ENCODE measurements around the gene NCDN. TPM values are rescaled to one million over a fixed set of nuclear protein-coding genes. Genes with fewer than 3 reads are reported as not detected.

The NCDN gene
- total and polyA plus RNA-seq, 2 donors (not counting 1 experiment from before 2014, with no cell fraction given): 18.1 to 33.2 TPM

- Histone ChIP-seq H3K27me3 (ENCODE audit: control insufficient read depth, insufficient read depth, low read length) (no peaks in the 10 kb centered on the region), H3K27ac (ENCODE audit: insufficient read depth, low read length) (no peak overlapping the region), H3K9ac (ENCODE audit: insufficient read depth, low read length) (no peak overlapping the region), H3K4me3 (replicated peaks in 1 of 4; ENCODE audit: control extremely low read depth in 1 of 4, insufficient read depth in 1 of 4, low read depth in 3 of 4, low read length in 4 of 4) (peak overlapping the region in 1 of 4 experiments; percentile 97), H3K36me3 (ENCODE audit: control insufficient read depth, insufficient read depth, low read length) (peaks cover 23% of the 10 kb centered on the region), H4K20me1 (ENCODE audit: control insufficient read depth, extremely low read depth, insufficient read depth, low read length) (no peaks in the 10 kb centered on the region), H2AFZ (ENCODE audit: low read length) (no peak overlapping the region), H3K4me2 (ENCODE audit: extremely low read depth, insufficient read depth, low read length) (no peak overlapping the region), H3K4me1 (ENCODE audit: control insufficient read depth, extremely low read depth, insufficient read depth, low read length) (peaks cover 7% of the 10 kb centered on the region), H3K79me2 (ENCODE audit: control insufficient read depth, insufficient read depth, low read length) (peaks cover 15% of the 10 kb centered on the region), H3K9me3 (ENCODE audit: control insufficient read depth, insufficient read depth, low read depth, low read length) (no peaks in the 10 kb centered on the region)
- DNase-seq (ENCODE audit: low read depth in 2 of 2): no peak
- TF ChIP-seq EZH2 (IDR thresholded peaks at IDR 0.05; ENCODE audit: low read length, missing control alignments) (no peak), CTCF (conservative IDR thresholded peaks at IDR 0.05 in 1 of 2, IDR thresholded peaks at IDR 0.05 in 1 of 2; ENCODE audit: low read depth in 1 of 2, low read length in 2 of 2) (no peak)
Measured at GRCh38 chr1:35560256-35561225, 2.9 kb downstream of the NCDN start.

GRCh38 chr1:35561297-35561971, 3.8 kb downstream of the NCDN start:
- peaks cover 27% of the 10 kb centered on the region for H3K36me3 ChIP-seq (ENCODE audit: control insufficient read depth, insufficient read depth, low read length)
- TF ChIP-seq CTCF (conservative IDR thresholded peaks at IDR 0.05 in 1 of 2, IDR thresholded peaks at IDR 0.05 in 1 of 2; ENCODE audit: low read depth in 1 of 2, low read length in 2 of 2): no peak
- no peak for TF ChIP-seq EZH2 (IDR thresholded peaks at IDR 0.05; ENCODE audit: low read length, missing control alignments)
- peaks cover 7% of the 10 kb centered on the region for H3K4me1 ChIP-seq (ENCODE audit: control insufficient read depth, extremely low read depth, insufficient read depth, low read length)
- H3K27ac ChIP-seq (ENCODE audit: insufficient read depth, low read length): no peak overlapping the region
- no peaks in the 10 kb centered on the region for H3K9me3 ChIP-seq (ENCODE audit: control insufficient read depth, insufficient read depth, low read depth, low read length)
- no peak for DNase-seq (ENCODE audit: low read depth in 2 of 2)
- H3K4me2 ChIP-seq (ENCODE audit: extremely low read depth, insufficient read depth, low read length): no peak overlapping the region
- no peak overlapping the region for H3K9ac ChIP-seq (ENCODE audit: insufficient read depth, low read length)
- no peak overlapping the region for H2AFZ ChIP-seq (ENCODE audit: low read length)
- H3K79me2 ChIP-seq (ENCODE audit: control insufficient read depth, insufficient read depth, low read length): peaks cover 10% of the 10 kb centered on the region
- no peaks in the 10 kb centered on the region for H4K20me1 ChIP-seq (ENCODE audit: control insufficient read depth, extremely low read depth, insufficient read depth, low read length)
- peak overlapping the region in 1 of 4 experiments; percentile 32 for H3K4me3 ChIP-seq (replicated peaks in 1 of 4; ENCODE audit: control extremely low read depth in 1 of 4, insufficient read depth in 1 of 4, low read depth in 3 of 4, low read length in 4 of 4)
- no peaks in the 10 kb centered on the region for H3K27me3 ChIP-seq (ENCODE audit: control insufficient read depth, insufficient read depth, low read length)

GRCh38 chr1:35561972-35562680, 4.5 kb downstream of the NCDN start:
- Histone ChIP-seq H3K4me3 (replicated peaks in 1 of 4; ENCODE audit: control extremely low read depth in 1 of 4, insufficient read depth in 1 of 4, low read depth in 3 of 4, low read length in 4 of 4) (peak overlapping the region in 1 of 4 experiments; percentile 10), H3K27me3 (ENCODE audit: control insufficient read depth, insufficient read depth, low read length) (no peaks in the 10 kb centered on the region), H3K4me2 (ENCODE audit: extremely low read depth, insufficient read depth, low read length) (no peak overlapping the region), H4K20me1 (ENCODE audit: control insufficient read depth, extremely low read depth, insufficient read depth, low read length) (no peaks in the 10 kb centered on the region), H3K9me3 (ENCODE audit: control insufficient read depth, insufficient read depth, low read depth, low read length) (no peaks in the 10 kb centered on the region), H3K36me3 (ENCODE audit: control insufficient read depth, insufficient read depth, low read length) (peaks cover 29% of the 10 kb centered on the region), H3K9ac (ENCODE audit: insufficient read depth, low read length) (no peak overlapping the region), H3K27ac (ENCODE audit: insufficient read depth, low read length) (no peak overlapping the region), H2AFZ (ENCODE audit: low read length) (no peak overlapping the region), H3K79me2 (ENCODE audit: control insufficient read depth, insufficient read depth, low read length) (peaks cover 5% of the 10 kb centered on the region), H3K4me1 (ENCODE audit: control insufficient read depth, extremely low read depth, insufficient read depth, low read length) (peaks cover 7% of the 10 kb centered on the region)
- no peak for TF ChIP-seq EZH2 (IDR thresholded peaks at IDR 0.05; ENCODE audit: low read length, missing control alignments)
- TF ChIP-seq CTCF (conservative IDR thresholded peaks at IDR 0.05 in 1 of 2, IDR thresholded peaks at IDR 0.05 in 1 of 2; ENCODE audit: low read depth in 1 of 2, low read length in 2 of 2): no peak
- DNase-seq (ENCODE audit: low read depth in 2 of 2): no peak

Measured in fibroblast of lung (primary cell).